HG03097 (cell line): ENCODE data around the gene LHPP.
"Not testable (repeated sequence)": the region's sequence is repeated elsewhere in the genome, so short reads cannot be mapped to it uniquely, and the experiment has no call there.

ENCODE experiments used
- ATAC-seq: cut with Tn5 transposase; IDR thresholded peaks from one replicate; pipeline ENCODE4 v1.9.1; 2021; ENCODE audit not compliant: unreplicated experiment, low FRiP score

The LHPP gene

DNA sequence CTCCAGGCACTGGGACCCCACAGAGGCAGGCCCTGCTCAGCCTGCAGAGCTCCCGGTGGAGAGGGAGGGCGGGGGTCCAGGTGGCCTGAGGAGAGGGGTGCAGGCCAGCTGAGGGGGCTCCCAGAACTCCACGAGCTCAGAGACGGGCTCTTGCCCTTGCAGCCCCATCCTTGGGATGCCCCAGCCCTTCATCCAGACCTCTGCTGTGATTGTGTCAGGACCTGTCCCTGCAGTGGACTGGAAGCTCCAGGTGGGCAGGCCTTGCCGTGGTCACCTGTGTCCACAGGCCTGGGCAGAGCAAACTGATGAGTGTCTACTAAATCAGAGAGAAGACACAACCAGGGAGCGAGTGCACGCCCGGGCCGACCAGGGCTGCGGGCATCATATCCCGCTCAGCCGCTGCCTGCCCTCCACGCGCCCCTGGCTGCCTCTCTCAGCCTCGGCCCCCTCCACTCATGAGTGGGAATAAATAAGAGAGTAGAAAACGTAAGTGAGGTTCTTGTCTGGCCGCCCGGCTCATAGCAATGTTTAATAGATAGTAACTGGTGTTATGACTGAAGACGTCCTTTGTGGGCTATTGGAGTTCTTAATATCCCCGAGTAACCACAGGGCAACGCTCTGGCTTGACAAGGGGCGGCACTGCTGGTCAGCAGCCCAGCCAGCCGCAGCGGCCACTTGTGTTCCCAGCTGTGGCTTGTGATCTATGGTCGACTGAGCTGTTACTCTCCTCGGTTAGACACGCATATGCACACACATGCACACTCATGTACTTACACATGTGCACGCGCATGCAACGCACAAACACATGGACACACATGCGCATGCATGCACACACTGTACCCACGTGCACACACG is 105.6 kb downstream of the LHPP start:
- no peak for ATAC-seq

GRCh38 chr10:124568339-124568738 is 106.7 kb downstream of the LHPP start:
- no peak for ATAC-seq

DNA sequence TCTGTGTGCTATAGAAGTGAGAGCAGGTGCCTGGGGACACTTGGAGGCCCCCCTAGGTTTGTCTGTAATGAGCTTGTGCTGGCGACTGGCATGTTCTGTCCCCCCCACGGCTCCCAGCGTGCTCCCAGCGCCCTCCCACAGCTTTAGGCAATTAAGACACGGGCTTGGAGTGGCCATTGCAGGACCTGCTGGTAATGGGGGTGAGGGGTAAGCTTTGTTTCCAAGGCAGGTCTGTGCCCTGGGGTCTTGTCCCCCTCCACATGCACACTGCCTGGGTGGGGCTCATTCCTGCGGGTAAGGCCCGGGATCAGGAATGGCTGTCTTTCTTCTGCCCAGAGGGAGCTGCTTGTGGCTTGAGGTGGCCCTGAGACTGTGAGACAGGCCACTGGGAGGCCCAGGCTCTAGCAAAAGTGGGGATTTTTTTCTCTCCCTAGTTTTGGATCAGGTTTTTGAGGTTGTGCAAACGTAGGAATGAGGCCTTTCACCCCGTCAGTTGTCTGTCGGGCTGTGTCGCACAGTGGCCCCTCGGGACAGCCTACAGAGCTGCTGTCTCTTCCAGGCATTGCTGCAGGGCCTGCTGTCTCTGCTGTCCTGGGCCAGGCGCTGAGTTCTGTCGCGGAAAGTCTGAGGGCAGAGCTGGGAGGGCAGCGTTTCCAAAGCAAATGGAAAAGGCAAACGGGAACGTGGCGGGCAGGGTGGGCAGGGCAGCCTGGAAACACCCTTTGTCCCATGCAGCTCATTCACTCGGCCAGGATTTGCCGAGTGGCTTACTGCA is 107.4 kb downstream of the LHPP start:
- no peak for ATAC-seq

DNA sequence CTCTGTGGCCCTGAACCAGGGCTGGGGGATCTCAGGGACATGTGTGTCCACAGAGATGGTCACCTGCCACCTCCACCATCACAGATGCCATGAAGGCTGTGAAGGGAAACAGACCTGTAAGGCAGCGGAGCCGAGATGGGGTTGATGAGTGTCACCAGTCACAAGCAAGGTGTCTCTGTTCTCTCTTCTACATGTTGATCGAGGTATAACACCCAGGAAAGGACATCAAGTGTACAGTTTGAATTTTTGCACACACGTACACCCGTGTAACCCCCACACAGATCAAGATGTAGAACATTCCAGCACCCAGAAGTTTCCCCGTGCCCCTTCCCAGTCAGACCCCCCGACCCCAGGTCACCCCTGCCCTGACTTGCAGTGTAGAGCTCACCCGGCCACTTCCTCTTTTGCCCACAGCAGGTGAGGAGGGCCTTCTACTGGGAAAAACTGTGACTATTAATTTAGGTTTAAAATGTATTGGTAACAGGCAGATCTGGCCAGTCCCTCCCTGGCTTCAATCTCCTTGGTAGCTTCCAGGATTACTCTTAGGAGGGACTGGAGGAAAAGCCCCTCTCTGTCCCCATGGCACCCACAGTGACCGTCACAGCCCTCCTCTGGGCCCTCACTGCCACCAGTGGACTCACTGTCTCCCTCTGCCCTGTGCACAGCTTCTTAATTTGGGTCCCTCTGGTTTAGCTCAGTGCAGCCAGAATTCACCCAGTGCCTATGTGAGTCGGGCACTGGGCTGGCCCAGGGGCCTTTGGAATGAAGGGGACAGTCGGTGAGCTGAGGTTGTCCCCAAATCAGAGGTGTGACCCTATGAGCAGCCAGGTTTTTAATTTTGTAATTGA is 108.2 kb downstream of the LHPP start:
- no peak for ATAC-seq

GRCh38 chr10:124570646-124571045 is 109.0 kb downstream of the LHPP start:
- ATAC-seq, result no peak

GRCh38 chr10:124572751-124573150 is 111.1 kb downstream of the LHPP start:
- ATAC-seq, result no peak

DNA sequence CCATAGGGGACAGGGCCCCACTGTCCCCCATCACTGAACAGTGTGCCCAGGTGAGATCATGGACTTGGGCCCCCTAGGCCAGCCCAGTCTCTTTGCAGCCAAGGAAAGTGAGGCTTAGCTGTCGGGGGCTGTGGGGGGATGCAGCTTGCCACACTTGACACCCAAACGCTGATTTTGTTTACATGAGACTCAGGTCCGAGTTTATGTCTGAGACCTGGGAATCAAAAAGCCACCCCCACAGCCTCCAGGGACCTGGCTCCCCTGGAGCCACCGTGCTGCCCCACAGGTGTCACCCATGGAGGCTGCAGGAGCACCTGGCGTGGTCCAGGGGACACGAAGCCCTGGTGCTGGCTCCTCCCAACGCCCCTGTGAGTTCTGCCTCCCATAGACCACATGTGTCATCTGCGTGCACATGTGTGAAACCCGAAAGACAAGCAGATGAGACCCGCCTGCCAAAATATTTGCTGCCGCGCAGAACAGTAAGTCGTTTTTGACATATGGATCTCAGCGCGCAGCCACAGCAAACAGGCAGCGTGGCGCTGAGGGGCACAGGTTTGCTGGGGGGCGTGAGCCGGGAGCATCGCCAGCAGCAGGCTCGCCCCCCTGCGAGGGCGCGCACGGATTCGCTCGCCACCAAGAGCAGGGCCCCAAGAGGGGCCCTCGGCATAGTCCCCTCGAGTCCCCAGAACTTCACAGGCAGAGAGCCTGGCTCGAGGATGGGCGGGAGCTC is 112.3 kb downstream of the LHPP start:
- no peak for ATAC-seq

DNA sequence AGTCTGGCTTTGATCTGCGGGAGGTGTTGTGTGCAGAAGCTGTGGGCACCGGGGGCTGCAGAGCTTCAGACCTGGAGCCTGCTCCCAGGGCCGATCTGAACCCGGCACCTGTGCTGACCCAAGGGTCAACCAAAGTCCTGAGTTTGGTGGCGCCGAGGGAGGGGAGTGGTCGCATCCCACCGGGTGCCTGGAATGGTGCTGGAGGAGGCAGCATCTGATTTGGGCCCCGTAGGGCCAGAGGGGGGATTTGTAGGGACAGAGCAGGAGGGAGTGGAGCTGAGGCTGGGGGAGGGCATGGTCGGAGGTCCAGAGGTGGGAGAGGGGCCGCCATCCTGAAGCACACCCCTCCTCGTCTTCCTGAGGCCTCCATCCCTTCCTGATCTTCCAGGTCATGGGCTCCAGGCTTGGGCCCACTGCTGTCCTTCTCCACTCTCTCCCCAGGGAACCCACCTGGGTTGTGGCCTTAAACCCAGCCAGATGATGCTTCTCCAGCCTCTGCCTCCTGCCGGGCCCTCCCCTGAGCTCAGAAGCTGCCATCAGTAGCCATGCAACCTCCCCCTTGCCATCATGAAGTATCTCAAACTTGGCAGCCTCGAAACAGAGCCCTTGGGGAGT is 112.9 kb downstream of the LHPP start:
- ATAC-seq, result no peak

- no peak for ATAC-seq
Observed at GRCh38 chr10:124575107-124576035, 113.7 kb downstream of the LHPP start.

DNA sequence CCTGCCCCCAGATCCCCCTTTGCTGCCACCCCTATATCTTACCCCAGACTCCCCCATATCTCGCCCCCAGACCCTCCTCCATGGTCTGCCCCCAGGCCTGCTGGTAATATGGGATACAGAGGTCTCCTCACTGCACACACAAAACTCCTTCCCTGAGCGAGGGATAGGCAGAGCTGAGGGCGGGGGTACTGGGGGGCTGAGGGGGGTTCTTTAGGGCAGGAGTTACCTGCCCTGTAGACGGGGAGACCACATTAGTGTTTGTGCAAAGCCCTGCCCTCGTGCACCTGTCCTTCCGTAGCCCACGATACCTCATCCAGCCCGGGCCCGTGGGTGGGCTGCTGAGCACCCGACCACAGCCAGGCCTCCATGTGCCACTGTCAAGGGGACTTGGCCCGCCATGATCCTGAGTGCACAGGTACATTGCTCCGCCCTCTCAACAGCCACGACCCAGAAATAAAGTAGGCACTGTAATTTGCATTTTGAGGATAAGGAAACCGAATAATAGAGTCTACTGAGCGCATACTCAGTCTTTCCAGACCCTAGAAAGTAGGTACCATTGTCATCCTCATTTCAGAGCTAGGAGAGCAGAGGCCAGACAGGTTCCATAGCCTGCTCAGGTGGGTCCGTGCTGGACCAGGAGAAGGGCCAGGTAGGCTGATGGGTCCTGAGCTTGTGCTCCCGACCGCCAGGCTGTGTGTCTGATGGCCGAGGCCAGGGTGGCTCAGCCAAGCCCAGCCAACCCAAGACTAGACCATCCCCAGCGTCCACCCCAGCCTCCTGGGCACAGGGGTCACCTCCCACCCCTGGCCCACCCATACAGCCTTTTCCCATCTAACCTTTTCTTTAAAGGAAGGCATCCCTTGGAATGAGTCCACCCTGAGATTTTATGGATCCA is 115.2 kb downstream of the LHPP start:
- no peak for ATAC-seq

- ATAC-seq, result no peak
Observed at GRCh38 chr10:124577651-124578050, 116.0 kb downstream of the LHPP start.

GRCh38 chr10:124578231-124579010 is 116.8 kb downstream of the LHPP start:
- ATAC-seq, result no peak

- ATAC-seq, result no peak
Observed at GRCh38 chr10:124579011-124579399, 117.4 kb downstream of the LHPP start.

DNA sequence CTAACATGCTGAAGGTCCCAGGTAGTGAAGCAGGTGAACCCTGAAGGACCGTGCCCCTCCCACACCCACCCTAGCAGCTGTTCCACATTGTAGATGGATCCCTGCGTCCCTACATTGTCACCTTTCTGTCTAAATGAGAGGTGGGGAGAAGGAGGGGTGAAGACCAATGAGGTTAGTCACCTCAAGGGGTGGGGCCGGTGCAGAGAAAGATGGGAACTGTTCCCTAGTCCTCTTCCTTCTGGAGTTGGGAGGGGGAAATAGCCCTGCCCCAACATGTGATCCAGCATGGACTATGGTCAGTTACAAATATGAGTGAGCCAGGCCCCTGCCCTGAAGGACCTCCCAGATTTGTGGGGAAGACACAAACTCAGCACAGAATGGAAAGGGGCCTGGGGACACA is 124.5 kb downstream of the LHPP start:
- no peak for ATAC-seq

DNA sequence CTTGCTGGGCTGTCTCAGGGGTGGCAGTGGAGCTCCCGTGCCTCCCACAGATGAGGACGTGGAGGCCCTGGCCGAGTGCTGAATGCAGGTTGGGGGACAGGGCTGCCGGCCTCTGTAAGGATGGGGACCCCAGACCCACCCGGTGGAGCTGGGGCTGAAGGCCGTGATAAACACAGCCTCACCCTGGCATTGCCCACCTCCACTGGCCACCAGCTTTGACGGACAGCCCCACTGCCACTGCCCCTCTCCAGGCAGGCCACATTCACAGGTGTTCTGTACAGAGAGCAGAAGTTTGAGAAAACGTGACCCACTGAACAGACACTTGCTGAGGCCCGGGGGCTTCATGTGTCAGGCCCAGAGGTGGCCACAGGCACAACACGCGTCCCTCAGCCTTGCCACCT is 126.2 kb downstream of the LHPP start:
- ATAC-seq, result no peak

- ATAC-seq, result not testable (repeated sequence)
Observed at GRCh38 chr10:124588341-124588735, 126.7 kb downstream of the LHPP start.
